Left ventricle myocardium inferior (tissue), 1 donor: ENCODE results near the gene NHS. TPM values are rescaled to one million over a fixed set of nuclear protein-coding genes. Genes with fewer than 3 reads are reported as not detected.

Experiments
- DNase-seq: peaks from one replicate; pipeline ENCODE4 v3.0.0-alpha.2; 2020
- H3K27ac ChIP-seq: fragments of 200-600 bp; replicated peaks from 2 replicates; pipeline ENCODE4 v1.8.0; 2021
- H3K27me3 ChIP-seq: fragments of 200-600 bp; 2 replicates; pipeline ENCODE4 v1.8.0; 2021; ENCODE audit warnings: low read depth
- H3K36me3 ChIP-seq: fragments of 200-600 bp; 2 replicates; pipeline ENCODE4 v1.8.0; 2021
- H3K4me1 ChIP-seq: fragments of 200-600 bp; 2 replicates; pipeline ENCODE4 v1.8.0; 2021
- H3K4me3 ChIP-seq: fragments of 200-600 bp; 2 replicates; pipeline ENCODE4 v1.8.0; 2021; ENCODE audit warnings: mild to moderate bottlenecking, moderate library complexity
- H3K9me3 ChIP-seq: fragments of 200-600 bp; replicated peaks from 2 replicates; pipeline ENCODE4 v1.8.0; 2021
- intact Hi-C: fragments of 100-400 bp; cut with micrococcal nuclease; formaldehyde crosslinking; loops from one replicate; pipeline ENCODE4 v1.11.0; 2022
- total RNA-seq: library from RNA; stranded (reverse); fragmentation: NEBNext Ultra II Directional; extraction: Animal tissue kit (Norgen Biotek cat#: 25700); gene quantifications from one replicate; pipeline ENCODE4 v1.2.1, GENCODE V29; 2021
- TF ChIP-seq, protein P1 (sequence below): fragments of 200-600 bp; IDR thresholded peaks from 2 replicates; pipeline ENCODE4 v1.8.0; 2021; ENCODE audit warnings: antibody characterized with exemption, mild to moderate bottlenecking, borderline replicate concordance
- donor health status: DM: no; HTN: yes; CAD: no; lungs with severe emphysema.

Gene NHS
- total RNA-seq, 1 donor from 2014 or later, result 1.0 TPM

DNA sequence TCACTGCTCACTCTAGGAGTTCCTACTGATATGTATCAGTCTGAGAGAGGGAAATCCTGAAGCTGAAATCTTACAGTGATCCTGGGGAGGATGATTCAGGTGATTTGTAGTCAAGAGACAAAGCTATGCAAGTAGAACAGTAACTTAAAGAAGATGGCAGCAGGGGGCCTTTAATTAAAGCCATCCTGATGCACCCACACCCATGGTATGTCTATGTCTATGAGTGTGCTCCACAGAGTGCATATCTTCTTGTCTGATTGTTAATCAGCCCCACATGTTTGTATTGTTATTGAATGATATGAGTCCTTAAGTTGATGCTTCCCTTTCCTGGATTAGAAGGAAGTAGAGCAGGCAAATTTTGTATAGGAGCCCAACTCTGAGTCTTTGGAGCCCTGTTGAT lies 78.8 kb downstream of the NHS start:
- DNase-seq, result no peak
- Histone ChIP-seq H3K9me3 (no peaks in the 10 kb centered on the region), H3K4me3 (no peak overlapping the region), H3K27ac (no peak overlapping the region), H3K4me1 (no peaks in the 10 kb centered on the region), H3K36me3 (no peaks in the 10 kb centered on the region), H3K27me3 (no peaks in the 10 kb centered on the region)
- TF ChIP-seq, protein P1, sequence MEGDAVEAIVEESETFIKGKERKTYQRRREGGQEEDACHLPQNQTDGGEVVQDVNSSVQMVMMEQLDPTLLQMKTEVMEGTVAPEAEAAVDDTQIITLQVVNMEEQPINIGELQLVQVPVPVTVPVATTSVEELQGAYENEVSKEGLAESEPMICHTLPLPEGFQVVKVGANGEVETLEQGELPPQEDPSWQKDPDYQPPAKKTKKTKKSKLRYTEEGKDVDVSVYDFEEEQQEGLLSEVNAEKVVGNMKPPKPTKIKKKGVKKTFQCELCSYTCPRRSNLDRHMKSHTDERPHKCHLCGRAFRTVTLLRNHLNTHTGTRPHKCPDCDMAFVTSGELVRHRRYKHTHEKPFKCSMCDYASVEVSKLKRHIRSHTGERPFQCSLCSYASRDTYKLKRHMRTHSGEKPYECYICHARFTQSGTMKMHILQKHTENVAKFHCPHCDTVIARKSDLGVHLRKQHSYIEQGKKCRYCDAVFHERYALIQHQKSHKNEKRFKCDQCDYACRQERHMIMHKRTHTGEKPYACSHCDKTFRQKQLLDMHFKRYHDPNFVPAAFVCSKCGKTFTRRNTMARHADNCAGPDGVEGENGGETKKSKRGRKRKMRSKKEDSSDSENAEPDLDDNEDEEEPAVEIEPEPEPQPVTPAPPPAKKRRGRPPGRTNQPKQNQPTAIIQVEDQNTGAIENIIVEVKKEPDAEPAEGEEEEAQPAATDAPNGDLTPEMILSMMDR, result no peak
- intact Hi-C loops, result no loop called here

- intact Hi-C loops, result no loop called here
- TF ChIP-seq, protein P1, result no peak
- Histone ChIP-seq H3K4me3 (no peak overlapping the region), H3K36me3 (no peaks in the 10 kb centered on the region), H3K4me1 (no peaks in the 10 kb centered on the region), H3K27ac (no peak overlapping the region), H3K27me3 (no peaks in the 10 kb centered on the region), H3K9me3 (no peaks in the 10 kb centered on the region)
- no peak for DNase-seq
These were observed 81.5 kb downstream of the NHS start for GRCh38 chrX:17456526-17456925.

GRCh38 chrX:17459008-17459611 lies 84.1 kb downstream of the NHS start:
- TF ChIP-seq, protein P1, result no peak
- Histone ChIP-seq H3K4me1 (no peaks in the 10 kb centered on the region), H3K9me3 (no peaks in the 10 kb centered on the region), H3K27me3 (no peaks in the 10 kb centered on the region), H3K36me3 (no peaks in the 10 kb centered on the region), H3K27ac (no peak overlapping the region), H3K4me3 (no peak overlapping the region)
- intact Hi-C loops, result no loop called here
- peak; percentile 15 for DNase-seq

DNA sequence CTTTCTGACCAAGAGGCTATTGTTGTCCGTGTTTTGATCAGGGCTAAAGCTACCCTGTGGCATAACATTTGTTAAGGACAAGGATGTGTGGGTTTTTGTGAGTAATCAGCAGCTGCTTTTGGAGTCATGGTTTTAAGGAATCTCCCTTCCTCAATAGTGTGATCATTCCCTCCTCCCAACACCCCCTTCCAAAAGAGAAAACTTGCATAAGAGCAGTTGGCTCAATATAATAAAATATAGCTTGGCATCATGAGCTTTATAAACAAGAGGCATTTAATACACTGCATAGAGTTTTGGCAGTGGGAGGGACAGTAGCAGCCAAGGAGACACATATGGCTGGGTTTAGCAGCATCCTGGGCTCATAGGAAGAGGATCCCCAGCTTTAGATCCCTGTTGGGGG lies 84.7 kb downstream of the NHS start:
- no peaks in the 10 kb centered on the region for H3K9me3 ChIP-seq
- intact Hi-C loops, result no loop called here
- no peak overlapping the region for H3K4me3 ChIP-seq
- no peaks in the 10 kb centered on the region for H3K4me1 ChIP-seq
- DNase-seq, result no peak
- H3K36me3 ChIP-seq, result no peaks in the 10 kb centered on the region
- TF ChIP-seq, protein P1, result no peak
- no peak overlapping the region for H3K27ac ChIP-seq
- no peaks in the 10 kb centered on the region for H3K27me3 ChIP-seq

DNA sequence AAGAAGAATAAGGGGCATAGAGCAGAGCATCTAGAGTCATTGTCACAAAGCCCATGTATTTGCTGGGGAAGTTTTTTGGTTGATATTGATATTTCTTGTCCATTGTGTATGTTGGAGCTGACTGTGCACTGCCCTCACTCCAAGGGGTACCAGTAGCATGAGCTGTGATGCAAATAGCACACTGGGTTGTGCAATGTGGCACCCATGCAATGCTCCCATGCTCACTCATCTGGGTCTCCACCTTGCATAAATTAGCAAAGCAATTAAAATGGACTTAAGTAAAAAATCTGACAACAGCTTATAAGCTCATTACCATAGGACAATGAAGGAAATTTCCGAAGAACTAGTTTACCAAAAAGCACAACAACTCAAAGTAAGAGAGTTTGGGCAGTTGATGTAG lies 87.9 kb downstream of the NHS start:
- Histone ChIP-seq H3K4me3 (no peak overlapping the region), H3K27ac (no peak overlapping the region), H3K27me3 (no peaks in the 10 kb centered on the region), H3K4me1 (no peaks in the 10 kb centered on the region), H3K9me3 (no peaks in the 10 kb centered on the region), H3K36me3 (no peaks in the 10 kb centered on the region)
- DNase-seq, result no peak
- TF ChIP-seq, protein P1, result no peak
- intact Hi-C loops, result no loop called here
